Activated naive CD8-positive, alpha-beta T cell treated with anti-CD3 and anti-CD28 coated beads, Interleukin-2, amount 50 U/mL, for 16 hours (primary cell): ENCODE results near the gene LACTB.

Experiments
- DNase-seq: peaks from one replicate; pipeline ENCODE4 v3.0.0-alpha.2; 2020; ENCODE audit warnings: low read depth, low spot score

The LACTB gene

DNA sequence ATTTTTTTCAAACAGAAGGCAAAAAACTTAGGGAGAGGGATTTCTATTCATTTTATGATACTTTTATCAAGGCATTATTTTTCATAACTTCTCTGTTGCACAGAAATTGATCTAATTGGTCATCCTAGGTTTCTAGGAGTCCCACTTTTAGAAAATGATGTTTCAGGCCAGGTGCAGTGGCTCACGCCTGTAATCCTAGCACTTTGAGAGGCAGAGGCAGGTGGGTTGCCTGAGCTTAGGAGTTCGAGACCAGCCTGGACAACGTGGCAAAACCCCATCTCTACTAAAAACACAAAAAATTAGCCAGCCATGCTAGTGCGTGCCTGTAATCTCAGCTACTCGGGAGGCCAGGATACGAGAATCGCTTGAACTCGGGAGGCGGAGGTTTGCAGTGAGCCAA, 2.8 kb downstream of the LACTB start:
- no peak for DNase-seq

GRCh38 chr15:63126726-63127125, 5.1 kb downstream of the LACTB start:
- DNase-seq: no peak

GRCh38 chr15:63133786-63134185, 12.1 kb downstream of the LACTB start:
- no peak for DNase-seq

GRCh38 chr15:63134245-63134985, 12.8 kb downstream of the LACTB start:
- no peak for DNase-seq

DNA sequence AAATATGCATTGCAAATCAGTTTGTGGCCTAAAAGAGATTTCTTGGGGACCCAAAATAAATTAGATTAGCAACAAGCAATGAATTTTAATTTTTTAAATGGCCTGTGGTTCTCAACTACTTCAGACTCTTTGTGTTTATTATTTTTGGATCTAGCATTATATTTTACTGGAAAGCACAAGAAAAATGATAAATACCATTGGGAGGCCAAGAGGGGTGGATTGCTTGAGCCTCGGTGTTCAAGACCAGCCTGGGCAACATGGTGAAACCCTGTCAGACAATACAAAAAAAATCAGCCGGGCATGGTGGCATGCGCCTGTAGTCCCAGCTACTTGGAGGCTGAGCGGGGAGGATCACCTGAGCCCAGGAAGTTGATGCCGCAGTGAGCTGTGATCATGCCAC, 13.6 kb downstream of the LACTB start:
- no peak for DNase-seq

DNA sequence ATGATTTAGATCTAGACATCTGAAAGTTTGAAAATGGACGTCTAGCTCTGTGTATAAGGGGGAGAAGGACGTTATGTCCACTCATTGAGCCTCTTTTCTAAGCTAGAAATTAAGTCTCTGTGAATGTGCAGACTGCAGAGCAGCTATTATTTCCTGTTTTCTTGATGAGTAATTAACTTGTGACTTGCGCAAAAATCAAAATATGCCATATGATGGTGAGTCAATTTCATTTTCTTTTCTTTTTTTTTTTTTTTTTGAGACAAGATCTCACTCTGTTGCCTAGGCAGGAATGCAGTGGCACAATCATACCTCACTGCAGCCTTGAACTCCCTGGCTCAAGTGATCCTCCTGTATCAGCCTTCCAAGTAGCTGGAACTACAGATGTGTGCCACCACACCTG, 14.1 kb downstream of the LACTB start:
- DNase-seq: no peak

GRCh38 chr15:63136742-63137141, 15.1 kb downstream of the LACTB start:
- DNase-seq: no peak

GRCh38 chr15:63140936-63141335, 19.3 kb downstream of the LACTB start:
- DNase-seq: no peak

DNA sequence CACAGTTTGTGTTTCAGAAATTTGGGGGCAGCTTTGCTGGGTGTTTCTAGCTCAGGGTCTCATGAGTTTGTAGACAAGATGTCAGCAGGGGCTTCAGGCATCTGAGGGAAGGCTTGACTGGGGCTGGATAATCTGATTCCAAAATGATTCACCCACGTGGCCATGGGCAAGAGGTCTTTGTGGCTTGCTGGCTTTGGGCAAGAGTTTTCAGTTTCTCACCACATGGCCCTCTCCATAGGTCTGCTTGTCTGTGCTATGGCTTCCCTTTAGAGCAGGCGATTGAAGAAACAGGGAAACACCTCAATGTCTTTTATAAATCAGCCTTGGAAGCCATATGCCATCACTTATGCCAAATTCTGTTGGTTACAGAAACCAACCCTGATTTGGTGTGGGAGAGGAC, 23.8 kb downstream of the LACTB start:
- no peak for DNase-seq

- no peak for DNase-seq
Observed at GRCh38 chr15:63146684-63147083, 25.0 kb downstream of the LACTB start.

GRCh38 chr15:63151665-63152064, 30.0 kb downstream of the LACTB start:
- DNase-seq: no peak

GRCh38 chr15:63155486-63155885, 33.8 kb downstream of the LACTB start:
- no peak for DNase-seq

- DNase-seq: no peak
Observed at GRCh38 chr15:63156086-63156710, 34.5 kb downstream of the LACTB start.

DNA sequence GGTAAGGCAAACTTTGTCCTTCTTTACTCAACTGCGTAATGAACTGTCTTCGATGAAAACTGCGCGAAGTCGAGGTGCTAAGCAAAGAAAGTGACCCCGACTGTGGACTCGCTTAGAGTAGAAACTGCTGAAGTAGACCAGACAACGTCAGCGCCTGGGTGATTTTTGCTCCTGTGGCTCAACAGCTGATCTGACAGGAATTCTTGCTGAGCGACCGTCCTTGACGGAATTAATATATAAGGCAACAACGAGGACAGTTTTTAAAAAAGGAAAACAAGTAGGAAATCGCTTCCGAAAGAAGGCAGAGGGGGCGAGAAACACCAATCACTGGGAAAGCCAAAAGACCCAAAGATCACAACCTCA, 35.1 kb downstream of the LACTB start:
- DNase-seq: no peak

- peak; percentile 76 for DNase-seq
Observed at GRCh38 chr15:63157118-63157843, 35.6 kb downstream of the LACTB start, which contains the start of gene RPS27L. RPS27L (minus strand) TSS chr15:63157477; CDS start chr15:63157405, 72 bp downstream.

GRCh38 chr15:63157891-63158431, 36.3 kb downstream of the LACTB start:
- no peak for DNase-seq

GRCh38 chr15:63160638-63161037, 39.0 kb downstream of the LACTB start:
- no peak for DNase-seq

DNA sequence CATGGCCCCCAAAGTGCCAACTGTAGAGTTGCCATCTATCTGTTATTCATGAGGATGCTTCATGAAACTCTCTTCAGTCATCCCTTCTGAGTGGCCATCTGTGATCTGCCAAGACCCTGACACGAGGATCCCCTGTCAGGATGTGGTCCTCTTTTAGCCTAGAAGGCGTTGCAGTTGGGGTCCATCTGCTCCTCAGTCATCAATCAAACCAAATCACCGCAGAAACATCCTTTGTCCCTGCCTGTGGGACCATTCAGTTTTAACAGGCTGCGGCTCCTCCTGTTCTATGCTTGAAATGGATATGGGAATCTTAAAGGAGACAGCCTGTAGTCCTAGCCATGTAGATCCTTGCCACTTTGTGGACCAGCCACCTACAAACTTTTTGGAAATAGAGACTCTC, 41.6 kb downstream of the LACTB start:
- no peak for DNase-seq

- no peak for DNase-seq
Observed at GRCh38 chr15:63165166-63165859, 43.7 kb downstream of the LACTB start.

- no peak for DNase-seq
Observed at GRCh38 chr15:63166219-63166618, 44.6 kb downstream of the LACTB start.

- DNase-seq: no peak
Observed at GRCh38 chr15:63169788-63170187, 48.1 kb downstream of the LACTB start.

DNA sequence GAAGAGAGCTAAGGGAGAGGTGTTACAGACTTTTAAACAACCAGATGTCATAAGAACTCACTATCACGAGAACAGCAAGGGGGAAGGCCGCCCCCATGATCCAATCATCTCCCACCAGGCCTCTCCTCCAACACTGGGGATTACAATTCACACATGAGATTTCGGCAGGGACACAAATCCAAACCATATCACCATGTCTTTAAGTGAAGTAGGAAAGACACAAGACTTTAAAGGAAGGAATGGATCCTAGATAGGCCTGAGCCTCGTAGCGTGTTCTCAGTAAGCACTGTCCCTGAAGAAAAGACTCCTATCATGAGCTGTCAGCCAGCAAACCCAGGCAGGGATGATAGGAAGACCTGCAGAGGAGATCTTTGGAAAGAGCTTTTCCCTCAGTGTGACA, 50.7 kb downstream of the LACTB start:
- DNase-seq: no peak
